ENCODE data around the gene WASF2. TPM values are rescaled to one million over a fixed set of nuclear protein-coding genes. Genes with fewer than 3 reads are reported as not detected.

WASF2 gene
- total RNA-seq, 1 donor from 2014 or later, result 97.8 TPM

GRCh38 chr1:27430903-27431600 is 58.9 kb downstream of the WASF2 start:
- Mint-ChIP-seq H3K4me1 (peaks cover 43% of the 10 kb centered on the region), H3K27me3 (ENCODE audit: low read depth) (no peaks in the 10 kb centered on the region), H3K9me3 (no peaks in the 10 kb centered on the region), H3K36me3 (peaks cover 2% of the 10 kb centered on the region), H3K27ac (peak overlapping the region; percentile 59), H3K4me3 (no peak overlapping the region)
- no peak for TF ChIP-seq CTCF (IDR thresholded peaks at IDR 0.05; ENCODE audit: unreplicated experiment)
- no peak for DNase-seq (ENCODE audit: low spot score in 2 of 2, unreplicated experiment in 2 of 2)

- H3K27me3 Mint-ChIP-seq (ENCODE audit: low read depth), result no peaks in the 10 kb centered on the region
- H3K4me1 Mint-ChIP-seq, result peaks cover 34% of the 10 kb centered on the region
- H3K27ac Mint-ChIP-seq, result peak overlapping the region; percentile 90
- H3K4me3 Mint-ChIP-seq, result no peak overlapping the region
- TF ChIP-seq CTCF (IDR thresholded peaks at IDR 0.05; ENCODE audit: unreplicated experiment), result no peak
- no peaks in the 10 kb centered on the region for H3K9me3 Mint-ChIP-seq
- DNase-seq (ENCODE audit: low spot score in 2 of 2, unreplicated experiment in 2 of 2), result no peak
- H3K36me3 Mint-ChIP-seq, result peaks cover 7% of the 10 kb centered on the region
Observed at GRCh38 chr1:27429029-27429425, 60.9 kb downstream of the WASF2 start.

- peak overlapping the region; percentile 22 for H3K4me3 Mint-ChIP-seq
Observed at GRCh38 chr1:27428316-27429028, 61.5 kb downstream of the WASF2 start.

GRCh38 chr1:27427816-27428315 is 62.1 kb downstream of the WASF2 start:
- TF ChIP-seq CTCF (IDR thresholded peaks at IDR 0.05; ENCODE audit: unreplicated experiment), result no peak
- H3K27ac Mint-ChIP-seq, result peak overlapping the region; percentile 90
- peaks cover 7% of the 10 kb centered on the region for H3K36me3 Mint-ChIP-seq
- DNase-seq (ENCODE audit: low spot score in 2 of 2, unreplicated experiment in 2 of 2), result no peak
- no peaks in the 10 kb centered on the region for H3K9me3 Mint-ChIP-seq
- no peak overlapping the region for H3K4me3 Mint-ChIP-seq
- no peaks in the 10 kb centered on the region for H3K27me3 Mint-ChIP-seq (ENCODE audit: low read depth)
- H3K4me1 Mint-ChIP-seq, result peaks cover 28% of the 10 kb centered on the region

More at GRCh38 chr1:27428316-27429028, 61.5 kb downstream of the WASF2 start:
- no peak for DNase-seq (ENCODE audit: low spot score in 2 of 2, unreplicated experiment in 2 of 2)
- Mint-ChIP-seq H3K4me1 (peaks cover 28% of the 10 kb centered on the region), H3K36me3 (peaks cover 7% of the 10 kb centered on the region), H3K27me3 (ENCODE audit: low read depth) (no peaks in the 10 kb centered on the region), H3K9me3 (no peaks in the 10 kb centered on the region), H3K27ac (peak overlapping the region; percentile 90)
- TF ChIP-seq CTCF (IDR thresholded peaks at IDR 0.05; ENCODE audit: unreplicated experiment), result no peak

GRCh38 chr1:27427329-27427728 is 62.6 kb downstream of the WASF2 start:
- no peak for TF ChIP-seq CTCF (IDR thresholded peaks at IDR 0.05; ENCODE audit: unreplicated experiment)
- peaks cover 28% of the 10 kb centered on the region for H3K4me1 Mint-ChIP-seq
- no peaks in the 10 kb centered on the region for H3K9me3 Mint-ChIP-seq
- no peak overlapping the region for H3K4me3 Mint-ChIP-seq
- no peaks in the 10 kb centered on the region for H3K27me3 Mint-ChIP-seq (ENCODE audit: low read depth)
- DNase-seq (ENCODE audit: low spot score in 2 of 2, unreplicated experiment in 2 of 2), result no peak
- H3K36me3 Mint-ChIP-seq, result peaks cover 7% of the 10 kb centered on the region
- peak overlapping the region; percentile 62 for H3K27ac Mint-ChIP-seq

Measured in mesothelial cell of epicardium (in vitro differentiated cells).